Type B pancreatic cell (in vitro differentiated cells): ENCODE data around the gene LZTR1. TPM values are rescaled to one million over a fixed set of nuclear protein-coding genes. Genes with fewer than 3 reads are reported as not detected.

Source experiments
- DNase-seq: peaks from one replicate; pipeline ENCODE4 v3.0.0; 2021; ENCODE audit warnings: mixed read lengths; ENCODE audit not compliant: unreplicated experiment; ENCODE audit errors: extremely low spot score
- H3K27ac Mint-ChIP-seq: 2 replicates; pipeline ENCODE4 v1.8.0; 2021; ENCODE audit warnings: mild to moderate bottlenecking, mixed read lengths
- H3K27me3 Mint-ChIP-seq: 2 replicates; pipeline ENCODE4 v1.8.0; 2021; ENCODE audit warnings: mixed read lengths
- H3K36me3 Mint-ChIP-seq: 2 replicates; pipeline ENCODE4 v1.8.0; 2021; ENCODE audit warnings: mixed read lengths
- H3K4me1 Mint-ChIP-seq: one replicate; pipeline ENCODE4 v1.8.0; 2021; ENCODE audit warnings: mixed read lengths; ENCODE audit not compliant: unreplicated experiment
- H3K4me3 Mint-ChIP-seq: 2 replicates; pipeline ENCODE4 v1.8.0; 2021; ENCODE audit warnings: mild to moderate bottlenecking, mixed read lengths
- H3K9me3 Mint-ChIP-seq: 2 replicates; pipeline ENCODE4 v1.8.0; 2021; ENCODE audit warnings: mixed read lengths
- total RNA-seq: library from RNA; stranded (reverse); gene quantifications from 2 replicates; pipeline ENCODE4 v1.2.1, GENCODE V29; 2021; ENCODE audit warnings: low replicate concordance
- TF ChIP-seq, protein P1 (sequence below): fragments of 200-600 bp; sonication (generic); conservative IDR thresholded peaks from 2 replicates; pipeline ENCODE4 v1.5.0; 2021; ENCODE audit warnings: antibody characterized with exemption, mild to moderate bottlenecking

The LZTR1 gene
- total RNA-seq, 1 donor from 2014 or later, result 102 TPM

DNA sequence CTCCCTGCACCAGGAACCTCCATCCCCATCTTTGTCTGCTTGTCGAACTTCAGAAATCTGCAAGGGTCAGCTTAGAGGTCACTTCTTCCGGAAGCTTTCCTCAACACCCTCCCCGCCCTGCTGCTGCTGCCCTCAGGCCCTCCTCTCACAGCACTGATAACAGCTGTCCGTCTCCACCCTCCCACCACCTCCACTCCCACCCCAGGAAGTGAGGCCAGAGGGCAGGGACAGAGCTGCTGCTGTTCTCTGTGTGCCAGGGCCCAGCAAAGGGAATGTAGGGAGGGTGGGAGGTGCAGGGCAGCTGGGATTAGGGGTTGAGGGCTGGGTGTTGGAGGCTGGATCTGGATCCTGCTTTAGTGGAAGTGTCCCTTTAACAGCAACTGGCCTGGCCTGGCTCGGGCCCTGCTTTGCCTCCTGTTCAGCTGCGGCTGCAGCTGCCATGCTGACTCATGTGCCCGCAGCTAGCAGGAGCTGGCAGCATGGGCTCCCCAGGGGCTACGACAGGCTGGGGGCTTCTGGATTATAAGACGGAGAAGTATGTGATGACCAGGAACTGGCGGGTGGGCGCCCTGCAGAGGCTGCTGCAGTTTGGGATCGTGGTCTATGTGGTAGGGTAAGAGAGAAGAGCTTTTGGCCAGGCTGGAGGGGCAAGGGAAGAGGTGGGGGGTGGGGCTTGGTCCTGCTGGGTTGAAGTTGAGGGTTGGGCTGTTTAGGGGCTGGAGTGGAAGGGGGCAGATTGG lies 32.8 kb downstream of the LZTR1 start, which contains the start of gene P2RX6:
TSS of gene P2RX6 (plus strand) at position 440 of the 740 bp plus-strand sequence. CDS start at position 450, 10 bp downstream.
- Mint-ChIP-seq H3K36me3 (no peaks in the 10 kb centered on the region), H3K4me1 (peaks cover 22% of the 10 kb centered on the region), H3K4me3 (peak within 1 kb of the TSS; percentile 91), H3K27ac (peak within 1 kb of the TSS; percentile 80), H3K27me3 (no peaks in the 10 kb centered on the region), H3K9me3 (no peaks in the 10 kb centered on the region)
- TF ChIP-seq, protein P1, sequence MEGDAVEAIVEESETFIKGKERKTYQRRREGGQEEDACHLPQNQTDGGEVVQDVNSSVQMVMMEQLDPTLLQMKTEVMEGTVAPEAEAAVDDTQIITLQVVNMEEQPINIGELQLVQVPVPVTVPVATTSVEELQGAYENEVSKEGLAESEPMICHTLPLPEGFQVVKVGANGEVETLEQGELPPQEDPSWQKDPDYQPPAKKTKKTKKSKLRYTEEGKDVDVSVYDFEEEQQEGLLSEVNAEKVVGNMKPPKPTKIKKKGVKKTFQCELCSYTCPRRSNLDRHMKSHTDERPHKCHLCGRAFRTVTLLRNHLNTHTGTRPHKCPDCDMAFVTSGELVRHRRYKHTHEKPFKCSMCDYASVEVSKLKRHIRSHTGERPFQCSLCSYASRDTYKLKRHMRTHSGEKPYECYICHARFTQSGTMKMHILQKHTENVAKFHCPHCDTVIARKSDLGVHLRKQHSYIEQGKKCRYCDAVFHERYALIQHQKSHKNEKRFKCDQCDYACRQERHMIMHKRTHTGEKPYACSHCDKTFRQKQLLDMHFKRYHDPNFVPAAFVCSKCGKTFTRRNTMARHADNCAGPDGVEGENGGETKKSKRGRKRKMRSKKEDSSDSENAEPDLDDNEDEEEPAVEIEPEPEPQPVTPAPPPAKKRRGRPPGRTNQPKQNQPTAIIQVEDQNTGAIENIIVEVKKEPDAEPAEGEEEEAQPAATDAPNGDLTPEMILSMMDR, result no peak
- peak; percentile 74 for DNase-seq

DNA sequence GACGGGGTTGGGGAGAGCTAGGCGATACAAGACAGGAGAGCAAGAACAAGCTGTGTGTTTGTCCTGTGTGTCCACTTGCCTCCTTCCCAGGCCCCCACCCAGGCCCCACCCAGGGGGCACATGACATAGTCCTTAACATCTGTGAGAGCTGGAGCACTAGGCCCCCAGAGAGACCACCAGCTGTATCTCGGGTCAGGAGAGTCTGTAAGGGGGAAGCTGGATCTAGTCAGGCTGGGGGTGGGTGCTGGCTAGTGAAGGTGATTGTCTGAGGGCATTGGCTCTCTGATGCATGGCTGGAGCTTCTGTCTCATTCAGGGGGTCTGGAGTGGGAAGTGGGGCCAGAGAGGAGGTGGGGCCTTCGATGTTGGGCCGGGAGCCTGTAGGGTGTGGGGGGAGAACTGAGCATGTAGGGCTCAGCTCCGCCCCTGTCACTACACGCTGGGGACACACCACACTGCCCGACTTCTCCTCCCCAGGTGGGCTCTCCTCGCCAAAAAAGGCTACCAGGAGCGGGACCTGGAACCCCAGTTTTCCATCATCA lies 33.4 kb downstream of the LZTR1 start:
- TF ChIP-seq, protein P1, result no peak
- Mint-ChIP-seq H3K4me3 (peak overlapping the region; percentile 91), H3K27ac (peak overlapping the region; percentile 80), H3K27me3 (no peaks in the 10 kb centered on the region), H3K4me1 (peaks cover 22% of the 10 kb centered on the region), H3K36me3 (no peaks in the 10 kb centered on the region), H3K9me3 (no peaks in the 10 kb centered on the region)
- DNase-seq, result no peak

DNA sequence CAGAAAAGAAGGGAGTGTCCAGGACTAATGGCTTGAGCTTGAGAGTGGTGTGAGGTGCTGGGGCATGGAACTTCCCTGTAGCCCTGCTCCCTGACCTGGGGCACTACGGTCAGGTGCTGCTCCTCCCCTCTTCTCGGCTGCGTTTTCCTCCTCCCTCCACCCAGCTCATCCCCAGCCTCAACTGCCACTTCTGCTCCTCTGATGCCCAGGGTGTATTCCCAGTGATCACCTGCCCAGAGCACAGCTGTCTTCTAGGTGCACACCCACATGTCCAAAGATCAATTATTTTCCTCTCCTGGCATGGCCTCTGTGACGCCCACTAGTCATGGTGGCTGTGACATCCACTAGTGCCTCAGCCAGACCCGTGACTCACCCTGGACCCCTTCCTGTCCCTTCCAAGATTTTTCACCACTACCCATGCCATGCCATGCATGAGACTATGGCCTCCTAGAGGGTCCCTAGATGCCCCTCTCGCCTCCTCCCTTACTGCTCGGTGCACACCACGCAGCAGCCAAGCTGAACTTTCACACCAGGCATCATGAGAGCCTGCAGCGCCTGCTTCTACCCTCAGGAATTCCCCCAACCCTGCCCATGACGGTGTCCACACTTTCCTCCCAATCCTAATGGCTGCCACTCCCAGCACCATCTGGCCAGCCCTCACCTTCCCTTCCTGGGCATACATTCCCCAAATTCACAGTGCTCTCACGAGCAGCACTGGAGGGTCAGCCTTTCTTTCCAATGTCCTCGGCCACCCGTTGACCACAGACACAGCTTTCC lies 34.7 kb downstream of the LZTR1 start:
- no peaks in the 10 kb centered on the region for H3K9me3 Mint-ChIP-seq
- H3K27me3 Mint-ChIP-seq, result no peaks in the 10 kb centered on the region
- peak overlapping the region; percentile 54 for H3K4me3 Mint-ChIP-seq
- TF ChIP-seq, protein P1, result no peak
- peak overlapping the region; percentile 27 for H3K27ac Mint-ChIP-seq
- no peaks in the 10 kb centered on the region for H3K36me3 Mint-ChIP-seq
- no peak for DNase-seq
- peaks cover 22% of the 10 kb centered on the region for H3K4me1 Mint-ChIP-seq

DNA sequence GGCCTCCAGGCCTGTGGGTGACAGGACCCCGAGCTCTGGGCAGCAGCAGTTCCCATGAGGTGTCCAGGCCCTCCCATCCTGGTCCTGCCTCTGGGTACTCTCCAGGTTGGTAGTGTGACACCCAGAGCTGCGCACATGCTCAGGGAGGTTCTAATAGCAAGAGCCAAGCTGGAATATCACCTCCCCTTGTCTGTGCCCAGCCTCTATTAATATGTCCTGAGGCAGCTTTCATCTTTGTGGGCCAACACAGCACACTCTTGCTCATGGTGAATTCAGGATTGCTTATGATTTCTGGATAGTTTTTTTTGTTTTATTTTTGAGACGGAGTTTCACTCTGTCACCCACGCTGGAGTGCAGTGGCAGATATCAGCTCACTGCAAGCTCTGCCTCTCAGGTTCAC lies 36.2 kb downstream of the LZTR1 start:
- Mint-ChIP-seq H3K4me3 (no peak overlapping the region), H3K27ac (no peak overlapping the region), H3K4me1 (peaks cover 18% of the 10 kb centered on the region), H3K27me3 (no peaks in the 10 kb centered on the region), H3K9me3 (no peaks in the 10 kb centered on the region), H3K36me3 (no peaks in the 10 kb centered on the region)
- no peak for DNase-seq
- TF ChIP-seq, protein P1, result no peak

DNA sequence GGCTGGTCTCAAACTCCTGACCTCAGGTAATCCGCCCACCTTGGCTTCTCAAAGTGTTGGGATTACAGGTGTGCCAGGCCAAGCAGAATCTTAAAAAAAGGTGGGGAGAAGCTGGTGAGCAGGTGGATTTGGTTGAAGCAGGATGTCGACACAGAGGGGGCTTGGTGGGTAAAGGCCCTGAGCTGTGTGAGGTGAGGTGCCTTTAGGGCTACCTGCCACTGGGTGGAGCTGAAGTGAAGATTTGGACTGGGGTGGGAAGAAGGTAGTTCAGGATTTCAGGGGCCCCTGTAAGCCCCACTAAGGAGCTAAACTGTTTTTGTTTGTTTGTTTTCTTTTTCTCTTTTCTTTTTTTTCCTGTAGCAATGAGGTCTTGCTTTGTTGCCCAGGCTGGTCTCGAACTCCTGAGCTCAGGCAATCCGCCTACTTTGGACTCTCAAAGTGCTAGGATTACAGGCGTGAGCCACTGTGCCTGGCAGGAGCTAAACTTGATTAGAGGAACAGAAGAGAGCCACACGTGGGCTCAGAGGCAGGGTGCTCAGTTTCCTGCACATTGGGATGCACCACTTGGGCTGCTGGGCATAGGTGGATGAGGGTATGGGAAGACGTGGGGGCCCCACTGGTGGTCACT lies 38.8 kb downstream of the LZTR1 start:
- H3K27me3 Mint-ChIP-seq, result no peaks in the 10 kb centered on the region
- H3K4me3 Mint-ChIP-seq, result no peak overlapping the region
- H3K9me3 Mint-ChIP-seq, result no peaks in the 10 kb centered on the region
- no peaks in the 10 kb centered on the region for H3K4me1 Mint-ChIP-seq
- H3K36me3 Mint-ChIP-seq, result no peaks in the 10 kb centered on the region
- DNase-seq, result no peak
- H3K27ac Mint-ChIP-seq, result no peak overlapping the region
- TF ChIP-seq, protein P1, result peak; percentile 58
